ENCODE measurements around the gene CLASP2.
"Not testable (repeated sequence)": the region's sequence is repeated elsewhere in the genome, so short reads cannot be mapped to it uniquely, and the experiment has no call there.

CLASP2 gene

GRCh38 chr3:33687406-33688010, 30.5 kb downstream of the CLASP2 start:
- DNase-seq (ENCODE audit: low spot score) = no peak

GRCh38 chr3:33682770-33683169, 35.3 kb downstream of the CLASP2 start:
- no peak for DNase-seq (ENCODE audit: low spot score)

- DNase-seq (ENCODE audit: low spot score) = no peak
These were observed 36.4 kb downstream of the CLASP2 start for GRCh38 chr3:33681667-33682066.

- DNase-seq (ENCODE audit: low spot score) = no peak
These were observed 40.0 kb downstream of the CLASP2 start for GRCh38 chr3:33678073-33678472.

- not testable (repeated sequence) for DNase-seq (ENCODE audit: low spot score)
These were observed 44.6 kb downstream of the CLASP2 start for GRCh38 chr3:33673436-33673835.

- no peak for DNase-seq (ENCODE audit: low spot score)
These were observed 49.4 kb downstream of the CLASP2 start for GRCh38 chr3:33668618-33669017.

GRCh38 chr3:33665294-33665693, 52.8 kb downstream of the CLASP2 start:
- DNase-seq (ENCODE audit: low spot score) = no peak

GRCh38 chr3:33664195-33664594, 53.9 kb downstream of the CLASP2 start:
- DNase-seq (ENCODE audit: low spot score) = no peak

- DNase-seq (ENCODE audit: low spot score) = no peak
These were observed 55.0 kb downstream of the CLASP2 start for GRCh38 chr3:33663042-33663441.

GRCh38 chr3:33659856-33660434, 58.1 kb downstream of the CLASP2 start:
- no peak for DNase-seq (ENCODE audit: low spot score)

GRCh38 chr3:33658991-33659848, 58.8 kb downstream of the CLASP2 start:
- DNase-seq (ENCODE audit: low spot score) = peak; percentile 77

- no peak for DNase-seq (ENCODE audit: low spot score)
These were observed 59.4 kb downstream of the CLASP2 start for GRCh38 chr3:33658621-33658990.

- no peak for DNase-seq (ENCODE audit: low spot score)
These were observed 60.0 kb downstream of the CLASP2 start for GRCh38 chr3:33658039-33658438.

GRCh38 chr3:33652736-33653135, 65.3 kb downstream of the CLASP2 start:
- DNase-seq (ENCODE audit: low spot score) = no peak

- not testable (repeated sequence) for DNase-seq (ENCODE audit: low spot score)
These were observed 67.0 kb downstream of the CLASP2 start for GRCh38 chr3:33651101-33651500.

GRCh38 chr3:33650495-33650894, 67.6 kb downstream of the CLASP2 start:
- DNase-seq (ENCODE audit: low spot score) = no peak

GRCh38 chr3:33648793-33649192, 69.3 kb downstream of the CLASP2 start:
- DNase-seq (ENCODE audit: low spot score) = no peak

GRCh38 chr3:33646406-33646805, 71.6 kb downstream of the CLASP2 start:
- DNase-seq (ENCODE audit: low spot score) = no peak

- no peak for DNase-seq (ENCODE audit: low spot score)
These were observed 72.9 kb downstream of the CLASP2 start for GRCh38 chr3:33645060-33645647.

- no peak for DNase-seq (ENCODE audit: low spot score)
These were observed 73.5 kb downstream of the CLASP2 start for GRCh38 chr3:33644582-33644981.

GRCh38 chr3:33642806-33643205, 75.2 kb downstream of the CLASP2 start:
- no peak for DNase-seq (ENCODE audit: low spot score)

- no peak for DNase-seq (ENCODE audit: low spot score)
These were observed 78.2 kb downstream of the CLASP2 start for GRCh38 chr3:33639889-33640288.

GRCh38 chr3:33637482-33637881, 80.6 kb downstream of the CLASP2 start:
- no peak for DNase-seq (ENCODE audit: low spot score)

All from germinal center (tissue), 1 donor.